Transverse colon (tissue), 4 donors: ENCODE measurements around the gene RALGAPA2.

Source experiments
- EP300 ChIP-seq: sonication (generic); formaldehyde crosslinking; IDR thresholded peaks from one replicate; pipeline ENCODE4 v1.6.1; 2017; ENCODE audit warnings: antibody characterized with exemption, low read depth
- POLR2A ChIP-seq: fragments of 450-650 bp; IDR thresholded peaks from one replicate; pipeline ENCODE4 v1.6.1; 2016; ENCODE audit warnings: antibody characterized with exemption, mild to moderate bottlenecking, moderate library complexity
- POLR2AphosphoS5 ChIP-seq, 3 donors: sonication (generic); formaldehyde crosslinking; IDR thresholded peaks; one replicate each; pipeline ENCODE4 v1.6.1; 2016; ENCODE audit warnings: antibody characterized with exemption in 3 of 3
- TF ChIP-seq, protein P1 (sequence below), 5 experiments: fragments of 200-600 bp in 3 of 5; fragments of 450-650 bp in 2 of 5; sonication (generic) in 3 of 5; IDR thresholded peaks; 1 replicate in 2 of 5; 2 replicates in 3 of 5; pipeline ENCODE4 v1.5.1; 2016 to 2017; ENCODE audit warnings: antibody characterized with exemption in 5 of 5, inconsistent platforms in 3 of 5, mild to moderate bottlenecking in 2 of 5, moderate library complexity in 1 of 5

GRCh38 chr20:20548527-20549266 lies 163.7 kb downstream of the RALGAPA2 start:
- TF ChIP-seq, protein P1, sequence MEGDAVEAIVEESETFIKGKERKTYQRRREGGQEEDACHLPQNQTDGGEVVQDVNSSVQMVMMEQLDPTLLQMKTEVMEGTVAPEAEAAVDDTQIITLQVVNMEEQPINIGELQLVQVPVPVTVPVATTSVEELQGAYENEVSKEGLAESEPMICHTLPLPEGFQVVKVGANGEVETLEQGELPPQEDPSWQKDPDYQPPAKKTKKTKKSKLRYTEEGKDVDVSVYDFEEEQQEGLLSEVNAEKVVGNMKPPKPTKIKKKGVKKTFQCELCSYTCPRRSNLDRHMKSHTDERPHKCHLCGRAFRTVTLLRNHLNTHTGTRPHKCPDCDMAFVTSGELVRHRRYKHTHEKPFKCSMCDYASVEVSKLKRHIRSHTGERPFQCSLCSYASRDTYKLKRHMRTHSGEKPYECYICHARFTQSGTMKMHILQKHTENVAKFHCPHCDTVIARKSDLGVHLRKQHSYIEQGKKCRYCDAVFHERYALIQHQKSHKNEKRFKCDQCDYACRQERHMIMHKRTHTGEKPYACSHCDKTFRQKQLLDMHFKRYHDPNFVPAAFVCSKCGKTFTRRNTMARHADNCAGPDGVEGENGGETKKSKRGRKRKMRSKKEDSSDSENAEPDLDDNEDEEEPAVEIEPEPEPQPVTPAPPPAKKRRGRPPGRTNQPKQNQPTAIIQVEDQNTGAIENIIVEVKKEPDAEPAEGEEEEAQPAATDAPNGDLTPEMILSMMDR (IDR thresholded peaks at IDR 0.05): no peak
- TF ChIP-seq EP300 (no peak), POLR2A (no peak), POLR2AphosphoS5 (IDR thresholded peaks at IDR 0.05) (no peak)
